HepG2 (cell line): ENCODE results near the gene TNFRSF11A. TPM values are rescaled to one million over a fixed set of nuclear protein-coding genes. Genes with fewer than 3 reads are reported as not detected.

ENCODE experiments used
- ATAC-seq: fragments of 200-7000 bp; cut with Tn5 transposase; 3 replicates; pipeline ENCODE4 v1.9.1; 2020; ENCODE audit warnings: mild to moderate bottlenecking, moderate library complexity
- BruUV-seq: library from RNA; stranded (reverse); fragments of 400-500 nt; replicated peaks from 2 replicates; lab custom pipeline; 2021; lab: Mats Ljungman, UMichigan
- CTCF ChIA-PET: fragments of 300-600 bp; formaldehyde crosslinking; extraction: SDS; loops from one replicate; lab custom pipeline; 2021; ENCODE audit warnings: low total read pairs, inconsistent platforms, low intra/inter-chr PET ratio; lab: Yijun Ruan, JAX
- POLR2A ChIA-PET: fragments of 350-600 bp; sonication (Branson Sonifier 250); formaldehyde crosslinking; loops from one replicate; lab custom pipeline; 2020; ENCODE audit warnings: antibody characterized with exemption, inconsistent platforms; lab: Yijun Ruan, JAX
- DNase-seq: peaks from one replicate; pipeline ENCODE4 v3.0.0-alpha.2; 2015; ENCODE audit warnings: low spot score
- FAIRE-seq: peaks from 3 replicates; lab custom pipeline; 2011; peaks lifted over from hg19 to GRCh38; lab: Jason Lieb, UNC
- H2AFZ ChIP-seq: one replicate; pipeline ENCODE4 v1.6.1; 2011; ENCODE audit warnings: low read length, inconsistent platforms
- H3K27ac ChIP-seq: fragments of 300-600 bp; 3 replicates; pipeline ENCODE4 v1.8.0; 2011; ENCODE audit warnings: mixed run types, mild to moderate bottlenecking, mixed read lengths, low read length, inconsistent platforms; ENCODE audit not compliant: insufficient read depth; ENCODE audit errors: extremely low read length
- H3K27me3 ChIP-seq, 2 experiments: fragments of 200-600 bp in 1 of 2; 2 replicates in 1 of 2; 3 replicates in 1 of 2; pipeline versions ENCODE4 v1.6.0 to v1.8.0; 2011; ENCODE audit warnings: low read length in 2 of 2, mild to moderate bottlenecking in 2 of 2, moderate library complexity in 2 of 2, inconsistent platforms in 1 of 2; ENCODE audit not compliant: insufficient read depth in 2 of 2, control insufficient read depth in 1 of 2
- H3K36me3 ChIP-seq, 2 experiments: fragments of 200-600 bp in 1 of 2; replicated peaks in 1 of 2; 2 replicates in 1 of 2; 3 replicates in 1 of 2; pipeline versions ENCODE4 v1.5.1 to v1.8.0; 2011; ENCODE audit warnings: low read length in 2 of 2, inconsistent platforms in 1 of 2; ENCODE audit not compliant: insufficient read depth in 2 of 2, control insufficient read depth in 1 of 2
- H3K4me1 ChIP-seq: 2 replicates; pipeline ENCODE4 v1.5.1; 2012; ENCODE audit warnings: low read length, inconsistent platforms; ENCODE audit not compliant: insufficient read depth
- H3K4me2 ChIP-seq: 2 replicates; pipeline ENCODE4 v1.6.0; 2011; ENCODE audit warnings: low read depth, low read length, inconsistent platforms
- H3K4me3 ChIP-seq, 3 experiments: fragments of 200-600 bp in 1 of 3; sonication (generic), shearing (Covaris generic) in 1 of 3; replicated peaks in 1 of 3; 2 replicates each; pipeline ENCODE4 v1.5.1; 2011 to 2016; ENCODE audit warnings: low read length in 3 of 3, inconsistent platforms in 2 of 3, low read depth in 2 of 3, mild to moderate bottlenecking in 2 of 3, control low read depth in 1 of 3, mixed read lengths in 1 of 3; ENCODE audit not compliant: insufficient read depth in 1 of 3
- H3K79me2 ChIP-seq: one replicate; pipeline ENCODE4 v1.6.1; 2011; ENCODE audit warnings: low read length, inconsistent platforms; ENCODE audit not compliant: insufficient read depth
- H3K9ac ChIP-seq: 2 replicates; pipeline ENCODE4 v1.6.0; 2011; ENCODE audit warnings: mild to moderate bottlenecking, low read depth, low read length, inconsistent platforms; ENCODE audit not compliant: insufficient read depth
- H3K9me3 ChIP-seq: 2 replicates; pipeline ENCODE4 v1.5.1; 2012; ENCODE audit warnings: mild to moderate bottlenecking, low read length
- H4K20me1 ChIP-seq: 2 replicates; pipeline ENCODE4 v1.6.0; 2011; ENCODE audit warnings: inconsistent platforms, mild to moderate bottlenecking, low read length, moderate library complexity; ENCODE audit not compliant: insufficient read depth
- MAFF ChIP-seq: IDR thresholded peaks from 2 replicates; pipeline ENCODE4 v1.6.1; 2011; ENCODE audit warnings: low read depth, low read length, improper control_type of control experiment
- MAFK ChIP-seq, 2 experiments: IDR thresholded peaks in 1 of 2; conservative IDR thresholded peaks in 1 of 2; 2 replicates each; pipeline ENCODE4 v1.6.1; 2011; ENCODE audit warnings: improper control_type of control experiment in 2 of 2, low read length in 2 of 2
- MAZ ChIP-seq, 2 experiments: sonication (generic) in 1 of 2; formaldehyde crosslinking in 1 of 2; IDR thresholded peaks; 2 replicates each; pipeline versions ENCODE4 v1.5.0 to v1.6.1; 2012 to 2020; ENCODE audit warnings: low read depth in 2 of 2, mild to moderate bottlenecking in 2 of 2, borderline replicate concordance in 1 of 2, improper control_type of control experiment in 1 of 2, low read length in 1 of 2, missing genetic modification reagents in 1 of 2, moderate library complexity in 1 of 2
- ZFP82 ChIP-seq: sonication (generic); formaldehyde crosslinking; IDR thresholded peaks from 2 replicates; pipeline ENCODE4 v1.5.1; 2020; ENCODE audit warnings: mild to moderate bottlenecking, missing genetic modification reagents, borderline replicate concordance
- ZKSCAN1 ChIP-seq: fragments of 150-350 bp; IDR thresholded peaks from 2 replicates; pipeline ENCODE4 v1.6.1; 2014; ENCODE audit warnings: low read length
- WGBS: methylation state at CpG from one replicate; pipeline ENCODE4 v1.1.6; 2017; ENCODE audit warnings: low lambda C conversion rate; 5-methylcytosine and 5-hydroxymethylcytosine counted together
- in situ Hi-C: cut with HindIII; loops from 2 replicates; pipeline ENCODE4 v1.10.0; 2017; ENCODE audit warnings: low pct_unique_long_range_greater_than_20kb; ENCODE audit not compliant: extremely low pct_ligation_motif_present
- intact Hi-C: fragments of 100-400 bp; cut with micrococcal nuclease; formaldehyde crosslinking; loops from one replicate; pipeline ENCODE4 v1.10.0; 2022; ENCODE audit not compliant: unreplicated experiment
- polyA plus RNA-seq, 8 experiments: library from polyadenylated mRNA; depleted of rRNA in 3 of 8; stranded (reverse) in 7 of 8; unstranded in 1 of 8; fragments of >200 nt; fragmentation: Illumina TruSeq in 4 of 8; extraction: Trizol in 4 of 8; gene quantifications; 2 replicates each; pipeline versions ENCODE4 v1.2.1 to v1.2.3, GENCODE V29; 2011 to 2016; ENCODE audit warnings: low read depth in 4 of 8, missing spikeins in 1 of 8, mixed read lengths in 1 of 8; ENCODE audit not compliant: insufficient read depth in 1 of 8
- total RNA-seq, 5 experiments: library from RNA; depleted of rRNA; stranded (reverse); fragments of >200 nt; fragmentation: Illumina TruSeq; extraction: Trizol; gene quantifications; 2 replicates each; pipeline ENCODE4 v1.2.3, GENCODE V29; 2016; ENCODE audit warnings: low read depth in 1 of 5

Gene TNFRSF11A
- total and polyA plus RNA-seq, 2 of the 13 experiments (the other 11 are each of a cell fraction or from before 2014, with no cell fraction given), result 4.6 to 6.4 TPM

GRCh38 chr18:62312851-62313250 lies 12.3 kb upstream of the TNFRSF11A start:
- FAIRE-seq, result no peak
- WGBS, result 90% methylated on average over 1 of the region's 1 CpG
- H3K79me2 ChIP-seq, result no peaks in the 10 kb centered on the region

GRCh38 chr18:62318228-62319180 lies 6.6 kb upstream of the TNFRSF11A start:
- no peaks in the 10 kb centered on the region for H3K9me3 ChIP-seq
- peaks cover 14% of the 10 kb centered on the region for H3K4me1 ChIP-seq
- no TSS peak for BruUV-seq
- H3K79me2 ChIP-seq, result no peaks in the 10 kb centered on the region
- ChIA-PET CTCF (no interaction called here), POLR2A (no interaction called here)
- in situ Hi-C loops (no loop called here), intact Hi-C loops (no loop called here)
- DNase-seq (no peak), ATAC-seq (no peak), FAIRE-seq (no peak)
- H3K4me3 ChIP-seq, result no peak overlapping the region
- 59% methylated on average over 4 of the region's 4 CpGs for WGBS
- H3K36me3 ChIP-seq, result no peaks in the 10 kb centered on the region
- H3K4me2 ChIP-seq, result no peak overlapping the region
- no peaks in the 10 kb centered on the region; a peak in 1 of 5 replicates for H3K27me3 ChIP-seq
- H3K9ac ChIP-seq, result no peak overlapping the region
- no peak overlapping the region for H2AFZ ChIP-seq
- H3K27ac ChIP-seq, result no peak overlapping the region
- no peaks in the 10 kb centered on the region for H4K20me1 ChIP-seq
- peak; percentile 68 to 84 for TF ChIP-seq MAFK (conservative IDR thresholded peaks at IDR 0.05 in 1 of 2, IDR thresholded peaks at IDR 0.05 in 1 of 2; ENCODE audit: low read length in 2 of 2)
- TF ChIP-seq MAFF, result peak; percentile 52; the same call in 1 of the 2 replicates
- no peak for TF ChIP-seq ZFP82 (CRISPR knock-in tag)

More at GRCh38 chr18:62312851-62313250, 12.3 kb upstream of the TNFRSF11A start:
- intact Hi-C loops (no loop called here), in situ Hi-C loops (no loop called here)
- Histone ChIP-seq H2AFZ (no peak overlapping the region), H3K36me3 (no peaks in the 10 kb centered on the region; a peak in 1 of 5 replicates), H3K27me3 (no peaks in the 10 kb centered on the region), H3K9ac (no peak overlapping the region), H3K4me2 (no peak overlapping the region), H3K4me1 (no peaks in the 10 kb centered on the region), H3K4me3 (no peak overlapping the region), H3K9me3 (no peaks in the 10 kb centered on the region), H4K20me1 (no peaks in the 10 kb centered on the region), H3K27ac (no peak overlapping the region)
- DNase-seq (no peak), ATAC-seq (no peak)
- TF ChIP-seq ZKSCAN1, result no peak
- TF ChIP-seq MAZ (IDR thresholded peaks at IDR 0.05; ENCODE audit: borderline replicate concordance, low read depth, low read length), result no peak
- no peak for TF ChIP-seq MAZ (CRISPR knock-in tag; IDR thresholded peaks at IDR 0.05; ENCODE audit: low read depth)
- CTCF ChIA-PET, result no interaction called here
- BruUV-seq, result no TSS peak
- POLR2A ChIA-PET, result no interaction called here
